Mammary epithelial cell (primary cell): ENCODE data around the gene TPP2.

Experiments used
- EZH2 ChIP-seq: IDR thresholded peaks from 2 replicates; pipeline ENCODE4 v1.6.1; 2012; ENCODE audit warnings: low read length, inconsistent platforms, borderline replicate concordance
- TF ChIP-seq, protein P1 (sequence below), 2 donors: IDR thresholded peaks in 1 of 2; conservative IDR thresholded peaks in 1 of 2; 2 replicates each; pipeline ENCODE4 v1.5.1; 2011 to 2012; ENCODE audit warnings: inconsistent platforms in 2 of 2, low read length in 2 of 2, mild to moderate bottlenecking in 2 of 2, control low read depth in 1 of 2, low read depth in 1 of 2; ENCODE audit not compliant: insufficient read depth in 1 of 2; ENCODE audit errors: extremely low read depth in 1 of 2

DNA sequence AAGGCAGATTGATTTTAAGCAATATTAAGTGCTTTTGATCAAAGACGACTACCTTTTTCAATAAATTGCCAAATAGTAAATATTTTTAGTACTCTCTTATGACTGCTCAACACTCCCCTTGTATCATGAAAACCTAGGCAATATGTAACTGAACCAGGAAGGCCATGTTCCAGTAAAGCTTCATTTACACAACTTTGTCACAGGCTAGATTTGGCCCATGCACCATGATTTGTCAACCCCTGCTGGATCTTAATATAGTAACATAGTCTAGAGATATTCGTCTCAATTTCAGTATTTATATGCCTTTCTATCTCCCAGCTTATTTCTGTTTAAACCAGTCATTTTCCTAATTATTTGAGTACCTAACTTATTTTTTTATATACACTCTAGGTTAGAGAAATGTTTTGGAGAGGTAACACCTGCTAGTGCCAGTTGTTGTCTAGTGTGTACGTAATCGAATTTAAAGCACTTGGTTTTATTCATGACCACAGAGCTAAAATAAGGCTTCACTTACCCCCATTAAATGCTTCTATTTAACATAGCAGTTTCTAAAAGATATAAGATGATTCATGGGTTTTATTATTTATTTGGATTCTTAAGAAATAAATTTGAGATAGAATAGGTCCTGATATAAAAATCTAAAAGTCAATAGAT, 21.0 kb downstream of the TPP2 start:
- TF ChIP-seq, protein P1, sequence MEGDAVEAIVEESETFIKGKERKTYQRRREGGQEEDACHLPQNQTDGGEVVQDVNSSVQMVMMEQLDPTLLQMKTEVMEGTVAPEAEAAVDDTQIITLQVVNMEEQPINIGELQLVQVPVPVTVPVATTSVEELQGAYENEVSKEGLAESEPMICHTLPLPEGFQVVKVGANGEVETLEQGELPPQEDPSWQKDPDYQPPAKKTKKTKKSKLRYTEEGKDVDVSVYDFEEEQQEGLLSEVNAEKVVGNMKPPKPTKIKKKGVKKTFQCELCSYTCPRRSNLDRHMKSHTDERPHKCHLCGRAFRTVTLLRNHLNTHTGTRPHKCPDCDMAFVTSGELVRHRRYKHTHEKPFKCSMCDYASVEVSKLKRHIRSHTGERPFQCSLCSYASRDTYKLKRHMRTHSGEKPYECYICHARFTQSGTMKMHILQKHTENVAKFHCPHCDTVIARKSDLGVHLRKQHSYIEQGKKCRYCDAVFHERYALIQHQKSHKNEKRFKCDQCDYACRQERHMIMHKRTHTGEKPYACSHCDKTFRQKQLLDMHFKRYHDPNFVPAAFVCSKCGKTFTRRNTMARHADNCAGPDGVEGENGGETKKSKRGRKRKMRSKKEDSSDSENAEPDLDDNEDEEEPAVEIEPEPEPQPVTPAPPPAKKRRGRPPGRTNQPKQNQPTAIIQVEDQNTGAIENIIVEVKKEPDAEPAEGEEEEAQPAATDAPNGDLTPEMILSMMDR (conservative IDR thresholded peaks at IDR 0.05 in 1 of 2, IDR thresholded peaks at IDR 0.05 in 1 of 2; ENCODE audit: extremely low read depth in 1 of 2, insufficient read depth in 1 of 2, low read depth in 1 of 2, low read length in 2 of 2), result no peak
- TF ChIP-seq EZH2, result no peak
